ENCODE measurements around the gene INSL3.

The INSL3 gene, protein sequence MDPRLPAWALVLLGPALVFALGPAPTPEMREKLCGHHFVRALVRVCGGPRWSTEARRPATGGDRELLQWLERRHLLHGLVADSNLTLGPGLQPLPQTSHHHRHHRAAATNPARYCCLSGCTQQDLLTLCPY

DNA sequence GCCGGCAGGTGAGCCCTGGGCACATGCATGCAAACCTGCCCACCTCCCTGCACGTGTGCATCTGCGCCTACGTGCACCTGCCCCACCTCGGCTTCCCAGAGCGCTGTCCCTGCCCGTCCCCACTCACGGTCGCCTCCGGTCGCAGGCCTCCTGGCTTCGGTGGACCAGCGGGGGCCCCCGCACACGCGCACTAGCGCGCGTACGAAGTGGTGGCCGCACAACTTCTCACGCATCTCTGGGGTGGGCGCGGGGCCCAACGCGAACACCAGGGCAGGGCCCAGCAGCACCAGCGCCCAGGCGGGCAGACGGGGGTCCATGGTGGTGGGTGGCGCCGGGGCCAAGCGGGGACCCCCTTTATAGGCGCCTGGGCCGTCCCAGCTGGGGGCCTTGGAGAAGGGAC, at the start of gene INSL3:
Gene INSL3, minus strand, starts transcription at position 330 of the 400 bp plus-strand sequence. Its CDS starts 13 bp downstream, at position 317.
- no peak for DNase-seq (ENCODE audit: low read depth in 2 of 2, low spot score in 1 of 2)

DNA sequence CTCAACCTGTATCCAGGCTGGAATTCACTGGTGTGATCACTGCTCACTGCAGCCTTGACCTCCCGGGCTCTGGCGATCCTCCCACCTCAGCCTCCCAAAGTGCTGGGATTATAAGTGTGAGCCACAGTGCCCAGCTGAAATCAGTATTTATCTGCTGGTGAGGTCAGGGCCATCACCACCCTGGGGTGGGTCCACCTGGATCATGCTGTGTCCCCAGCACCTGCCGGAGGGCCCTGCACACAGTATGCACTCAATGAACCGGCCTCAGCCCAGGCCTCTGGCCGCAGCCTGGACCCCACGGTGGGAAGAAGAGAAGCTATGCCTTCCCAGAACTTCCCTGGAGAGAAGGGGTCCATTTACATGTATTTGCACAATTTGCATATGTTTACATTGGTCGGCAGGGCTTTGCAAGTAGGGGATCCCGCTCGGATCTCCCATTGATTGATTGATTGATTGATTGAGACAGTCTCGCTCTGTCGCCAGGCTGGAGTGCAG, 47.8 kb upstream of the INSL3 start:
- no peak for DNase-seq (ENCODE audit: low read depth in 2 of 2, low spot score in 1 of 2)

DNA sequence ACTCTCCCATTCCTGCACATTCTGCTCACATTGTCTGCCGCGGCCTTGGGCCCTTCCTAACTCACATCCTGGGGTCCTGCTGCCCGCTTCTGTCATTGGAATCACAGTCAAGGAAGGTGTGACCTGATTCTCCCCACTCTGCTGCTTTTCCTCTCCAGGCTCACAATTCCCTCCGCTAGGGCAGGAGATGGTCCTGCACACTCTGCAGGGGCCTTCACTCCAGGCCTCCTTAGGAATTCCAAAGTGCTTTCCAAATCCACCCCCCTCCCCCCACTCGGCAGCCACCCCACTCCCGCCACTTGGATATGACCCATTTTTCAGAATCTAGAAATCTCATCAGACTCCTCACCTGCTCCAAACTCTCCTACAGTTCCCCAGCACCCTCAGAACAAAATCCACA, 47.4 kb upstream of the INSL3 start:
- no peak for DNase-seq (ENCODE audit: low read depth in 2 of 2, low spot score in 1 of 2)

DNA sequence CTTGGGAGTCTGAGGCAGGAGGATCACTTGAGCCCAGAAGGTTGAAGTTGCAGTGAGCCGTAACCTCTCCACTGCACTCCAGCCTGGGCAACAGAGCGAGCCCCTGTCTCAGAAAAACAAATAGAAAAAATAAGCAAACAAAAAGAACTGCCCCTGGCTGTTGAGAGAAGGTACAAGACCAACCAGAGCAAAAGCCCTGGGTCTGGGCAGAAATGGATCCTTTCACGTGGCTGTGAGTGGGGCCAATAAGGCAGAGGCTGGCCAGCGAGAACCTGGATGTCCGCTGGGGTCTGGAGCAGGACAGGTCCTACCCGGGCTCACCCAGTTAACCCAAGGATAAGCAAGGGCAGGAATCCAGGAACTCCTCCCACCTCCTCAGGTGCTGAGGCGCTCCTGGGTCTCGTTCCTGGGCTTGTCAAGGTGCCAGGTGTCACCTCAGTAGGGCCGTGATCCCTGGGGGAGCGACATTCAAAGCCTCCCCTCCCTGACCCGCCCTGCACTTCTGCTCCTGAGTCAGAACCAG, 45.7 kb upstream of the INSL3 start:
- no peak for DNase-seq (ENCODE audit: low read depth in 2 of 2, low spot score in 1 of 2)

DNA sequence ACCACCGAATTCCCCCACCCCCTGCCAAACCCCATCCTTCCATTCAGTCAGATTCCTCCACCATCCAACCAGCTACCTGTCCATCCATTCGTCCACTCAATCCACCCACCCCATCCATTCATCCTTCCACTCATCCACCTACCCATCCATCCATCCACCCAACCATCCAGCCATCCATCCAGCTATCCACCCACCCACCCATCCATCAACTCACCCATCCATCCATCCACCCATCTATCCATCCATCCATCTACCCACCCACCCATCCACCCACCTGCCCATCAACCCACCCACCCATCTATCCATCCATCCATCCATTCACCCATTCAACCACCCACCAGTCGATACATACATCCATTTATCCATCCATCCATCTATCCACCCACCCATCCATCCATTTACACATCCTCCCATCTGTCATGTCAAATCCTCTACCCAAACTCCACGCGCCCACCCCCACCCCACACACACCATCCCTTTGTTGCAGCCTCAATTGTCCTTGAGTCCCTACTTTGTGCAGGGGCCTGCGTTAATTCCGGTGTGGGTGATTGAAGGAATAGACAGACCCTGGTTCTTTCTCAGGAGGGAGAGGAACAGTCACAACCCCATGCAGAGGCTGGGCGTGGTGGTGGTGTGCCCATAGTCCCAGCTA, 45.1 kb upstream of the INSL3 start:
- no peak for DNase-seq (ENCODE audit: low read depth in 2 of 2, low spot score in 1 of 2)

DNA sequence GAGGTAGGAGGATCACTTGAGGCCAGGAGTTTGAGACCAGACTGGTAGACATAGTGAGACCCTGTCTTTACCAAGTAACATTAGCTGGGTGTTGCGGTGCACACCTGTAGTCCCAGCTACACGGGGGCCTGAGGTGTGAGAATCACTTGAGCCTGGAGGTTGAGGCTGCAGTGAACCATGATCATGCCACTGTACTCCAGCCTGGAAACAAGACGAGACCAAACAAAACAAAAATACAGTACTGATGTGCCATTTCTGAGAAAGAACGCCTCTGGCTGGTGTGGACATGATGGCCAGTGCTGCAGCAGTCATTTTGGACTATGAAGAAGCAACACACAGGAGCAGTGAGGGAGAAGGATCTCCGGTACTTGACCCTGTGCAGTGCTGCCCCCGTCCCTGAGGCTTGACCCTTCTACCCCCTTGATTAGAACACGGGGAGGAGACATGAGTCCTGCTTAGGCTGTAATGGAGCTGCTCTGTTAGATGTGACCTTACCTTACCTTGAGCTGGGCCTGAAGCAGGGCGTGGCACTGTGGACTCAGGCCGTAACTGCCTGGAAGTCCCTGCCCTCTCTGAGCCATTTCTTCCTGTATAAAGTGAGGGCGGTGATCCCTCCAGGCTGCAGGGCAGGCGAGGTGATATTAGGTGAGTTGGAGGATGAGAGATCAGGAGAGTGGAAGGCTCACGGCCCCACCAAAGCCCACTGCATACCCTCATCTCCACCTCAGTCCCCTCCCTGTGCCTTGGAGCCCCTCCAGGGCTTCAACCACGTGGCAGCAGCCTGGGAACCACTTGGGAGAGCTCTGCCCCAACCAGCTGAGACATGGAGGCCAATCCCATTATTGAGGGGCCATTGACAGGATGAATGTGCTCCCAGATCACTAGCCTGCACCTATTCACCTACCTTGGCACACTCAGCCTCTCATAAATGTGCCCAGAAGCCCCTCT, 44.3 kb upstream of the INSL3 start:
- DNase-seq (ENCODE audit: low read depth in 2 of 2, low spot score in 1 of 2), result no peak

DNA sequence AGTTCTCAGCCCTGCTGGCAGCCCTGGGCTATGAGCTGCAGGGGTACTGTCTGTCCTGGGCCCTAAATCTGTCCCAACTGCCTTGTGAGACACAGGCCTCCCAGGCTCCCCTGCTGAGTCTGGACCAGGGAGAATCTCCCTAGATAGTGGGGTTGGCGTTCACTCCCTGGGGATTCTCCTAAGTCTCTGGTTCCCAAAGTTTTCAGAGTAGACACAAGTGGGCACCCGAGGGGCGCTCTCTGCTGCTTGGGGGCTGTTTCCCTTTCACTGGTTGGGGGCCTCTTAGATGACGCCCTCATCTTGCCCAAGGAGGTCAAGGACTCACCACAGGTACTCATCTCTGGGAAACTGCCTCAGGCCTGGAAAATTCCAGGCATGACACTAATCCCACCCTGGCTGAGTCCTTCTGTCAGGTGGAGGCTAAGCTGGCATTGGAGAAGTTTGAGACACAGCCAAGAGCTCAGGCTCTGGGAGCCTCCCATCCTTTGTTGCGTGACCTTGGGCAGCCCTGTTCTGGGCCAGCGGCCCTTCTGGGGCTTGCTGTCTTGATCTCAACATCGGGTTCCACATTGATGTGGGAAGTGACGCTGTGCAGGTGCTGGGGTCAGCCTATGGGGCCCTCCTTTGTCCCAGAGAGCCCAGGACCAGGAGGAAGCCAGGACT, 42.3 kb upstream of the INSL3 start:
- no peak for DNase-seq (ENCODE audit: low read depth in 2 of 2, low spot score in 1 of 2)

DNA sequence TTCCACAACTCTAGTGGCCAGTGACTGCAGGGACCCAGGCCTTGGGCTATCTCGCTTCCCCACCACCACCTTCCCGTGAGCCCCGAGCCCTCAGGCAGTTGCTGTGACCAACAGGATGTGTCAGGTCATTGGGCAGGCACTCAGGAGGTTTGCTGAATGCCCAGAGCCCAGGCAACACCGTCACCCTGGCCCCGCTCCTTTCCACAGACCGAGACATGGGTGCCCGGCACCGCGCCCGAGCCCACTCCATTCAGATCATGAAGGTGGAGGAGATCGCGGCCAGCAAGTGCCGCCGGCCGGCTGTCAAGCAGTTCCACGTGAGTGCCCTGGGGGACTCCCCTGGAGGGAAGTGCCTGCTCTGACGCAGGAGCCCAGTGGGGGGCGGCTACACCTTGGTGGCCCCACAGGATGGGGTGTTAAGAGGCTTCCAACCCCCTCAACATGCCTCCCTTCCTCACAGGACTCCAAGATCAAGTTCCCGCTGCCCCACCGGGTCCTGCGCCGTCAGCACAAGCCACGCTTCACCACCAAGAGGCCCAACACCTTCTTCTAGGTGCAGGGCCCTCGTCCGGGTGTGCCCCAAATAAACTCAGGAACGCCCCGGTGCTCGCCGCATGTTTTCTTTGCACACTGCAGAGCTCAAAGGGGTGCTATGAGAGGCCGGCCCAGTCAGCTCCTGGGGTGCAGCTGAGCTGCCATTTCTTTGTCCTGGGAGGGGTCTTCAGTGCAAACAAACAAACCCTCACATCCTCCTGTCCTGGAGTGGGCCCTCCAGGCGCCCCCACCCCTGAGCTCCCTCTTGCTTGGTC, 41.6 kb upstream of the INSL3 start:
- DNase-seq (ENCODE audit: low read depth in 2 of 2, low spot score in 1 of 2), result no peak

DNA sequence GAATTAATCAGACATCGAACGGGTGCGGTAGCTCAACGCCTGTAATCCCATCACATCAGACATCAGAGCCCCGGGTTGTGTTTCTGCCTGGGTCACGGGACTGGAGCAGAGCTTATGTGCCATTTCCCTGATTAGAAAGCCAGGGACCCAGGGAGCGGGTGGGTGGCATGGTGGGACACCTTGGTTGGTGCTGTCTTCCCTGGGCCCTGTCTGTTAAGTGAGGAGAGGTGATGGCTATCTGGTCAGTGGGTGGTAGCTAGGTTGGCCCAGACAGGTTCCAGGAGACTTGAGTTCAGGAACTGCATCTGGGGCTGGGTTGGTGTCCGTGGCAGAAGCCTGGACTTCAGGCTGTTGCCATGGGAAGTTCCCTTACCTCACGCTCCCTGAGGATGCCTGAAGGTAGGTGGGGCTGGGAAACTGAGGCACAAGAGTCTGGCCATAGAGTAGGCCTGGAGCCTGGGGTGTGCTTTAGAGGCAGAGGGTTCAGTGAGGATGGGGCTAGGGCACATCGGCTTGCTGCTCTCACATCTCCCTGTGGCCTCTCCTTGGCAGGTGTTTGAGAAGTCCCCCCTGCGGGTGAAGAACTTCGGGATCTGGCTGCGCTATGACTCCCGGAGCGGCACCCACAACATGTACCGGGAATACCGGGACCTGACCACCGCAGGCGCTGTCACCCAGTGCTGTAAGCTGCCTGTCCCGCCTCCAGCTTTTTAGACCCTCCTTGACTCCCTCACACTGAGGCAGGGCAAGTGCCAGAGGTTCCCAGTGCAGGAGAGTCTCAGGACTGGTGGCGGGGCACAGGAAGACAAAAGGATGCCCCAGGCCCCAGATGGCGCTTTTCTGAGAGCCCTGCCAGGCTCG, 40.5 kb upstream of the INSL3 start:
- no peak for DNase-seq (ENCODE audit: low read depth in 2 of 2, low spot score in 1 of 2)

DNA sequence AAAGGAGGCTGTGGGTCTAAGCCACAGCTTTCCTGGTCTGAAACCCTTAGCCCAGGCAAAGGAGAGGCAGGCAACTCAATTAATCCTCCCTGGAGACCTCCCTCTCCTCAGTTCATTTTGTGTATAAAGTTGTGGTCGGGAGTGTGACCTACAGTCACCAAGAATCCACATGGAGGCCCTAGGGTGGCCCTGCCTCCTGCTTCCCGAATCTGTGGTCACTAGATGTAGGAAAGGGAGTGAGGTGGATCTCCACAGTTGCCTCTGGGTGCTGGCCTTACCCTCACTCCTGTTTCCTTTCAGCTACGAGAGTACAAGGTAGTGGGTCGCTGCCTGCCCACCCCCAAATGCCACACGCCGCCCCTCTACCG, 39.7 kb upstream of the INSL3 start:
- DNase-seq (ENCODE audit: low read depth in 2 of 2, low spot score in 1 of 2), result no peak

DNA sequence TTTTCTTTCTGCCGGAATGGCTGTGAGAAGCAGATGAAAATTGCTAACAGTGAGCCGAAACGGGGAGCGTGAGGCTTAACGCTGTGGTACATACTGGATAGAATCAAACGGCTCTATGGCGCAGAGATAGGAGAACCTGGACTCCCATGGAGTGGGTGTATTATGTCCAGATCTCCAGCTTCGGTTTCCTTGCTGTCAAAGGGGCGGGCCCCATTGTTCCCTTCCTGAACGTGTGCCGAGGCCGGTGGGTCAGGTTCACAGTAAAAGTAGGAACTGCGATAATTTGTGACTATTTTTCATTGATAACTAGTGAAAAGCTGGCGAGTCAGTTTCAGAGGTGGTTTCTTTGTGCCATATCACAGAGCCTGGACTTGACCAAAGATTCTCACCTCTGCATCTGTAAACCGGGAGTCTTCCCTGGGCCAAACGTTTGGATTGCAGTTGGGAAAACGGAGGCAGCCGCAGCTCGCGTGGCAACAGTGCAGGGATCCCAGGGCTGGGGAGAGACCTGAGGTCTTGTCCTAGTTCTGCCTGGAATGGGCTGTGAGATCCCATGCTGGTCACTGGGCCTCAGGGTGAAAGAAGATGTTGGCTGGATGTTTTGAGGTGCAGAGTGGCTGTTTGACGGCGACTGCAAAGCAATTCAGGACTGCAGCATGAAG, 39.1 kb upstream of the INSL3 start:
- no peak for DNase-seq (ENCODE audit: low read depth in 2 of 2, low spot score in 1 of 2)

DNA sequence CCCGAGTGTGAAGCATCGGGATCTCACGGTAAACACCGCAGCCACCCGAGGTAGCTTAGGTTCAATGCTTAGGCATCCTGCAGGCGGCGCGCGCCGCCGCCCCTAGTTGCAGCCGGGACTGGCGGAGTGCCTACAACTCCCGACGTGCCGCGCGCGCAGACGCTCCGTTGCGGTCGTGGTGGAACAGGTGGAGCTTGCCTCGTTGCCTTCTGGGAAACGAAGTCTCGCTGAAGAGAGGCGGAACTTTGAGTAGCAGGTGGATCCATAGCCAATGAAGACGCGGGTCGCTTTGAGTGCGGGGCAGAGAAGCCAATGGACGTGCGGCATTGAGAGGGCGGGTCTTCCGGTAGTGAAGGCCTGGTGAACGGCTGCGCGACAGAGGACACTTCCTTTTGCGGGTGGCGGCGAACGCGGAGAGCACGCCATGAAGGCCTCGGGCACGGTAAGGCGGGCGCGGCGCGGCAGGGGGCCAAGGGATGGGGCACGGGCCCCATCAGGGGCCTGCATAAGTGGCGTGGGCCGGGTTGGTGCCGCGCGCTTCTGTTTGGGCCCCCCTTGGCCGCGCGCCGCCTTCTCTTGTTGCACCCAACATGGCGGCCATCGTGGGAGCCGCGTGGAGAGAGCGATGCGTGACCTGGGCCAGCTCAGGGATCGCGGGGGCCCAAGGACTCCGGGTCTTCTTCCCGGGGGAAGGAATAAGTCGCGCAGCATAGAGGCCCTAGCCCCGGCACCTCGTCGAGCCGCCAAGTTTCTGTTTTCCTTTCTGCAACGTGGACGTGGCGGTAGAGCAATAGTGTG, 38.4 kb upstream of the INSL3 start, which contains the start of gene RPL18A:
Gene RPL18A, plus strand, starts transcription at position 378 of the 798 bp plus-strand sequence. Its CDS starts 47 bp downstream, at position 425.
- peak; percentile 97 to 99 for DNase-seq (ENCODE audit: low read depth in 2 of 2, low spot score in 1 of 2)

DNA sequence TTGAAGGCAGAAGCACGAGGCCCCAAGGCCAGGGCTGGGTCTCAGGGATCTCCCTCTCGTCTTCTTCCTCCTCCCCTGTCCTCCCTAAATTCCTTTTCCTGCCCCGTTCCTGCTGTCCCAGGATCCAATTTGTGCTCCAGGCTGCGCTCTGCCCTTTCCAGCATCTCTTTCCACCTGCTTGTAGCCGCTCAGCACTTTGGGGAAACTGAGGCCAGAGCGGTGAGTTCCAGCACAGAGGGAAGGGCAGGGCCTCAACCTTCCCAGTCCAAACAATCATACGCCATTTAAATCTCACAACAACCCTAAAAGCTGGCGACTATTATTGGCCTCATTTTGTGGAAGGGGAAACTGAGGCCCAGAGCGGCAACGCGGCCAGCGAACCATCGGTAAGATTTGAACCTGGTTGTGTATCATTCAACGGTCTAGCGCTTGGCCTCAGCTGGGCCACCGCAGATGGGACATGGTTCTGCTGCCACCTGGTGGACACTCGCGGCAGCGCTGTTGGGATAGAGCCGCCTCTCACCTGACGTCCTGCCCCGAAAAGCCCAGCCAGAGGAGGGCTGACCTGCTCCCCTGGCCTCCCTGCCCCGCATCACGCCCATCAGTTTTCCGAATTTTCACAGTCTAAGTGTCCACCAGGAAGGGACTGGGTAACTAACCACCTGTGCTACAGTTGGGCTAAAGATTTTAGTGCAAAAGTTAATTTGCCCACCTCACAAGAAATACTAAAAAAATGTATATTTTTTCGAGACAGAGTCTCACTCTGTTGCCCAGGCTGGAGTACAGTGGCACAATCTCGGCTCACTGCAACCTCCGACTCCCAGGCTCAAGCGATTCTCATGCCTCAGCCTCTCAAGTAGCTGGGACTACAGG, 34.2 kb upstream of the INSL3 start:
- DNase-seq (ENCODE audit: low read depth in 2 of 2, low spot score in 1 of 2), result peak; percentile 86 to 91

DNA sequence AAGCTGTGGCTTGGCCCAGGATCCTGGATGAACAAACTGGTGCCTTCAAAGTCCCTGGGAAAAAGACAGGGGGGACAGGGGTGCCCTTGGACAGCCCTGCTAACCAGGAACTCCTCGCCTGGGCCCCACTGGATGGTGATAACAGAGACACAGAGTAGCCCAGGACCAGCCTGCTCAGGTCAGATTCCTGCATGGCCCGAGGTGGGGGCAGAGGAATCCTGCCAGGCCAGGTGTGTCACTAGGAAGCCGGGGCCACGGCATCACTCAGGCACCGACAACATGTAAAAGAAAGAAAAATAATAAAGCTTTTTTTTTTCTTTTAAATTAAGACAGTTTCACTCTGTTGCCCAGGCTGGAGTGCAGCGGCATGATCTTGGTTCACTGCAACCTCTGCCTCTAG, 32.7 kb upstream of the INSL3 start:
- DNase-seq (ENCODE audit: low read depth in 2 of 2, low spot score in 1 of 2), result no peak

DNA sequence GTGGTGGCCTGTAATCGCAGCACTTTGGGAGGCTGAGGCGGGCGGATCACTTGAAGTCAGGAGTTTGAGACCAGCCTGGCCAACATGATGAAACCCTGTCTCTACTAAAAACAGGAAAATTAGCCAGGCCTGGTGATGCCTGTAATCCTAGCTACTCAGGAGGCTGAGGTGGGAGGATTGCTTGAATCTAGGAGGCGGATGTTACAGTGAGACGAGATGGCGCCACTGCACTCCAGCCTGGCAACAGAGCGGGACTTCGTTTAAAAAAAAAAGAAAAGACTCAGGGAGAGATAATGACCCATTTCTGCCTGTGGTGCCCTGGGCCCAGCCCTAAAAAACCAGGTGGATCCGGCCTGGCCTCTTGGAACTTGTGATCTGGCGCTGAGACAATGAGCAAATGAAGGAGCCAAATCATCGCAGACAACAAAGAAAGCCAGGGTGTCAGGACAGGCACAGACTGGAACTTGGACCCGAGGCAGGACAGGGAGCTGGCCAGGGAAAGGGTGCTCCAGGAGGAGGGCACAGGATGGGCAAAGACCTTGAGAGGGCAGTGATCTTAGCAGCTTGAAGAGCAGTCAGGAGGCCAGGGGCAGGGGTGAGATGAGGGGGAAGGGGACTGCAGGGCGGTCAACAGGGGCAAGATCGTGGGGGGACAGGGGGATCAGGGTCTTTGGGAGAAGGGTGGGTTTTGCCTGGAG, 27.4 kb upstream of the INSL3 start:
- no peak for DNase-seq (ENCODE audit: low read depth in 2 of 2, low spot score in 1 of 2)
